PC-9 (cell line): ENCODE measurements around the gene PFN2.

Source experiments
- CTCF ChIP-seq: fragments of 200-600 bp; sonication (generic); conservative IDR thresholded peaks from 2 replicates; pipeline ENCODE4 v1.6.1; 2017; ENCODE audit warnings: mixed run types, antibody characterized with exemption, mild to moderate bottlenecking, moderate library complexity
- EZH2 ChIP-seq: fragments of 200-600 bp; sonication (generic); IDR thresholded peaks from 2 replicates; pipeline ENCODE4 v1.8.0; 2017; ENCODE audit warnings: antibody characterized with exemption, low read depth

- TF ChIP-seq CTCF (no peak), EZH2 (no peak)
Measured at GRCh38 chr3:149965278-149965677, 5.4 kb downstream of the PFN2 start.
